ENCODE results near the gene HTRA3. TPM values are rescaled to one million over a fixed set of nuclear protein-coding genes. Genes with fewer than 3 reads are reported as not detected.

Gene HTRA3
- total and polyA plus RNA-seq, 2 of the 8 experiments (the other 6 are each of a cell fraction or from before 2014, with no cell fraction given) = 3.2 to 5.8 TPM

- Histone ChIP-seq H3K4me1 (replicated peaks in 1 of 4; ENCODE audit: control insufficient read depth in 3 of 4, insufficient read depth in 4 of 4, low read length in 3 of 4) (peaks cover 0 to 12% (median 6%) of the 10 kb centered on the region in 4 experiments; a peak in 6 of 7 replicates), H3K4me3 (ENCODE audit: extremely low read depth in 1 of 4, insufficient read depth in 2 of 4, low read depth in 3 of 4, low read length in 4 of 4) (no peak overlapping the region), H3K79me1 (ENCODE audit: low read depth, low read length) (no peaks in the 10 kb centered on the region), H3K18ac (ENCODE audit: extremely low read depth, low read length) (no peak overlapping the region), H2BK20ac (ENCODE audit: low read length) (no peak overlapping the region), H3K4me2 (ENCODE audit: insufficient read depth in 1 of 2, low read depth in 2 of 2, low read length in 2 of 2) (no peak overlapping the region), H3K9ac (replicated peaks in 1 of 4; ENCODE audit: extremely low read depth in 1 of 4, low read depth in 3 of 4, low read length in 3 of 4) (no peak overlapping the region), H3K23ac (ENCODE audit: insufficient read length) (no peak overlapping the region), H3K27ac (ENCODE audit: low read depth, low read length) (no peak overlapping the region), H3K4ac (replicated peaks; ENCODE audit: insufficient read length, low read depth, low read length) (no peak overlapping the region), H3K56ac (replicated peaks; ENCODE audit: insufficient read length, low read depth, low read length) (no peak overlapping the region), H2BK5ac (ENCODE audit: low read depth, low read length) (no peak overlapping the region), H4K91ac (replicated peaks; ENCODE audit: insufficient read length, low read length) (no peak overlapping the region), H2BK120ac (replicated peaks; ENCODE audit: low read depth, low read length) (no peak overlapping the region), H4K8ac (ENCODE audit: extremely low read depth, insufficient read depth, low read length) (no peak overlapping the region), H3K79me2 (ENCODE audit: control insufficient read depth in 1 of 2, insufficient read depth in 2 of 2, low read length in 2 of 2) (no peaks in the 10 kb centered on the region), H2AK5ac (ENCODE audit: low read depth, low read length) (no peak overlapping the region), H3K27me3 (replicated peaks in 1 of 4; ENCODE audit: control insufficient read depth in 3 of 4, extremely low read depth in 1 of 4, insufficient read depth in 3 of 4, low read length in 3 of 4) (peaks cover 0 to 6% (median 1%) of the 10 kb centered on the region in 4 experiments; a peak in 1 of 7 replicates), H3K14ac (ENCODE audit: insufficient read length) (no peak overlapping the region), H2BK12ac (ENCODE audit: low read depth, low read length) (no peak overlapping the region), H4K20me1 (replicated peaks in 1 of 2; ENCODE audit: control insufficient read depth in 1 of 2, insufficient read depth in 2 of 2, low read length in 2 of 2) (no peaks in the 10 kb centered on the region), H3K36me3 (ENCODE audit: control insufficient read depth in 2 of 4, insufficient read depth in 4 of 4, low read length in 3 of 4) (no peaks in the 10 kb centered on the region), H3K23me2 (ENCODE audit: low read depth, low read length) (no peaks in the 10 kb centered on the region; the same call in 1 of the 2 replicates), H2BK15ac (ENCODE audit: low read length) (no peak overlapping the region), H4K5ac (ENCODE audit: insufficient read length, low read depth, low read length) (no peak overlapping the region), H3K9me3 (ENCODE audit: insufficient read depth in 2 of 2, low read depth in 1 of 2, low read length in 1 of 2) (no peaks in the 10 kb centered on the region), H2AFZ (ENCODE audit: low read length) (no peak overlapping the region)
- ChIA-PET CTCF (ENCODE audit: partially characterized antibody) (interaction anchor here (1.4 to 1.6 kb wide), 3 partner anchors 10 to 99 kb away, joined by 3 to 5 read pairs (median 4); no protein-coding TSS in a partner anchor), POLR2A (ENCODE audit: partially characterized antibody) (interaction anchor here (0.9 kb wide), 2 partner anchors 9 to 13 kb away, joined by 3 to 5 read pairs; no protein-coding TSS in a partner anchor)
- 84% methylated on average over 7 of the region's 7 CpGs; no CpG with 5 or more reads in 1 of the 2 experiments for WGBS, 2 experiments (ENCODE audit: extremely low coverage in 1 of 2, insufficient coverage in 1 of 2, insufficient read length in 1 of 2, insufficient replicate concordance in 2 of 2, low coverage in 1 of 2, low lambda C conversion rate in 2 of 2, missing lambda C conversion rate in 1 of 2)
- peak in 1 of 2 experiments; percentile 42 for DNase-seq (ENCODE audit: low read depth in 1 of 2, low spot score in 2 of 2)
- no peak for FAIRE-seq
- TF ChIP-seq, protein P1, sequence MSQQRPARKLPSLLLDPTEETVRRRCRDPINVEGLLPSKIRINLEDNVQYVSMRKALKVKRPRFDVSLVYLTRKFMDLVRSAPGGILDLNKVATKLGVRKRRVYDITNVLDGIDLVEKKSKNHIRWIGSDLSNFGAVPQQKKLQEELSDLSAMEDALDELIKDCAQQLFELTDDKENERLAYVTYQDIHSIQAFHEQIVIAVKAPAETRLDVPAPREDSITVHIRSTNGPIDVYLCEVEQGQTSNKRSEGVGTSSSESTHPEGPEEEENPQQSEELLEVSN (IDR thresholded peaks at IDR 0.05) = no peak
- TF ChIP-seq PHF8 (conservative IDR thresholded peaks at IDR 0.05; ENCODE audit: low read depth, low read length) (no peak), CHD1 (IDR thresholded peaks at IDR 0.05; ENCODE audit: low read depth, low read length) (no peak), SIRT6 (IDR thresholded peaks at IDR 0.05; ENCODE audit: low read length) (no peak), CBX8 (IDR thresholded peaks at IDR 0.05; ENCODE audit: borderline replicate concordance, low read depth, low read length) (no peak)
Observed at GRCh38 chr4:8349664-8350236, 80.2 kb downstream of the HTRA3 start.

Data from H1 (cell line).